Measurements from ENCODE around the gene SOBP. TPM values are rescaled to one million over a fixed set of nuclear protein-coding genes. Genes with fewer than 3 reads are reported as not detected.

The SOBP gene
- total RNA-seq, 1 donor from 2014 or later, result 13.3 TPM

GRCh38 chr6:107666084-107666980 is 176.4 kb downstream of the SOBP start:
- Histone ChIP-seq H3K4me3 (no peak overlapping the region), H3K4me1 (peaks cover 9% of the 10 kb centered on the region), H3K36me3 (no peaks in the 10 kb centered on the region), H3K9me3 (no peaks in the 10 kb centered on the region), H3K27ac (no peak overlapping the region), H3K27me3 (no peaks in the 10 kb centered on the region)
- DNase-seq (ENCODE audit: extremely low spot score in 2 of 2), result no peak
- intact Hi-C loops (cut with DNase I), result loop anchor here (10.0 kb wide), 1 partner anchor 172 kb away; the partner anchor contains the start of gene SOBP
- TF ChIP-seq POLR2A (IDR thresholded peaks at IDR 0.05), result no peak
- no peak for TF ChIP-seq CTCF (IDR thresholded peaks at IDR 0.05)
- TF ChIP-seq POLR2AphosphoS5 (IDR thresholded peaks at IDR 0.05; ENCODE audit: insufficient read depth in 1 of 2, low read depth in 1 of 2), result no peak

GRCh38 chr6:107666981-107667601 is 177.2 kb downstream of the SOBP start:
- no peak for TF ChIP-seq POLR2AphosphoS5 (IDR thresholded peaks at IDR 0.05; ENCODE audit: insufficient read depth in 1 of 2, low read depth in 1 of 2)
- no peak for TF ChIP-seq CTCF (IDR thresholded peaks at IDR 0.05)
- TF ChIP-seq POLR2A (IDR thresholded peaks at IDR 0.05), result no peak
- no peaks in the 10 kb centered on the region for H3K36me3 ChIP-seq
- H3K27ac ChIP-seq, result no peak overlapping the region
- no peak for DNase-seq (ENCODE audit: extremely low spot score in 2 of 2)
- no peaks in the 10 kb centered on the region for H3K9me3 ChIP-seq
- no peaks in the 10 kb centered on the region for H3K27me3 ChIP-seq
- peaks cover 9% of the 10 kb centered on the region for H3K4me1 ChIP-seq
- H3K4me3 ChIP-seq, result no peak overlapping the region
- intact Hi-C loops (cut with DNase I), result loop anchor here (10.0 kb wide), 1 partner anchor 172 kb away; the partner anchor contains the start of gene SOBP

GRCh38 chr6:107667790-107668189 is 177.9 kb downstream of the SOBP start:
- Histone ChIP-seq H3K27ac (no peak overlapping the region), H3K4me1 (peaks cover 9% of the 10 kb centered on the region), H3K9me3 (no peaks in the 10 kb centered on the region), H3K27me3 (no peaks in the 10 kb centered on the region), H3K36me3 (no peaks in the 10 kb centered on the region), H3K4me3 (no peak overlapping the region)
- no peak for DNase-seq (ENCODE audit: extremely low spot score in 2 of 2)
- intact Hi-C loops (cut with DNase I), result loop anchor here (10.0 kb wide), 1 partner anchor 173 kb away; the partner anchor contains the start of gene SOBP
- TF ChIP-seq CTCF (IDR thresholded peaks at IDR 0.05), result no peak
- TF ChIP-seq POLR2A (IDR thresholded peaks at IDR 0.05), result no peak
- no peak for TF ChIP-seq POLR2AphosphoS5 (IDR thresholded peaks at IDR 0.05; ENCODE audit: insufficient read depth in 1 of 2, low read depth in 1 of 2)

- DNase-seq (ENCODE audit: extremely low spot score in 2 of 2), result no peak
- Histone ChIP-seq H3K27ac (no peak overlapping the region), H3K27me3 (no peaks in the 10 kb centered on the region), H3K4me3 (no peak overlapping the region), H3K9me3 (no peaks in the 10 kb centered on the region), H3K4me1 (peaks cover 9% of the 10 kb centered on the region), H3K36me3 (no peaks in the 10 kb centered on the region)
- no peak for TF ChIP-seq CTCF (IDR thresholded peaks at IDR 0.05)
- TF ChIP-seq POLR2A (IDR thresholded peaks at IDR 0.05), result no peak
- TF ChIP-seq POLR2AphosphoS5 (IDR thresholded peaks at IDR 0.05; ENCODE audit: insufficient read depth in 1 of 2, low read depth in 1 of 2), result no peak
- intact Hi-C loops (cut with DNase I), result loop anchor here (10.0 kb wide), 1 partner anchor 174 kb away; the partner anchor contains the start of gene SOBP
These were observed 179.0 kb downstream of the SOBP start for GRCh38 chr6:107668743-107669474.

Data from vagina (tissue), 2 donors.